ENCODE data around the gene OGA. TPM values are rescaled to one million over a fixed set of nuclear protein-coding genes. Genes with fewer than 3 reads are reported as not detected.

The OGA gene
- total RNA-seq, 1 donor from 2014 or later, result 119 TPM

DNA sequence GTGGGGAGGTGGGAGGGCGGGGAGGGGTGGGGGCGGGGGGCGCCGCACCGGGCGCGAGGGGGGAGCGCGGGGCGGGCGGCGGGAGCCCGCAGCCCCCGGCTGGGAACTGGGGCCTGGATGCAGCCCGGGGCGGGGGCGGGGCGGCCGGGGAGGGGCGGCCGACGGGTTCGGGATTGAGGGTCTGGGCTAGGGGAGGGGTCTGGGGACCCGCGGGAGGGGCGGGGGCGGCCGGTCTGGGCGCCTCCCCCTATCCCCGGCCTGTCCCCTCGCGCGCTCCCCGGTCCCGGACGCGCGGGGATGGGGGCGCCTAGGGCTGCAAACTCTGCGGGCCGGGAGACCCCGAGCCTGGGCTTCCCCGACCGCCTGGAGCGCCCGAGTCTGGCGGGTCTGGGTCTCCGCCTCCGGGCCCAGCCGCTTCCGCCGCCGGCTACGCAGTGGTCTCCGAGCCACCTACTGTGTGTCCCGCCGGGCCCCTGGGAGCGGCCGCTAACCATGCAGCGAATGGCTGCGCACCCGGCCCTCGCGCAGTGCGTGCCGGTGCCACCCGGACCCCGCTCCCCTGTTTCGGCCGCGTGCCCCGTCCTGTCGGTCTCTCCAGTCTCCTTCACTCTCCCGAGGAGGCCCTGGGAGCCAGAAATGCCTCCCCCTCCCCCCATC, 42.0 kb downstream of the OGA start:
- H3K79me2 ChIP-seq (ENCODE audit: insufficient read depth, low read length), result no peaks in the 10 kb centered on the region
- no peaks in the 10 kb centered on the region for H3K9me3 ChIP-seq (ENCODE audit: insufficient read depth, low read depth, low read length)
- H4K20me1 ChIP-seq (ENCODE audit: insufficient read depth, low read length), result peaks cover 55% of the 10 kb centered on the region
- DNase-seq (ENCODE audit: low read depth) (no peak), FAIRE-seq (no peak)
- peaks cover 4% of the 10 kb centered on the region for H3K4me1 Mint-ChIP-seq (ENCODE audit: low read depth, unreplicated experiment)
- H3K4me1 ChIP-seq (ENCODE audit: insufficient read depth, low read length), result peaks cover 17% of the 10 kb centered on the region
- H3K4me3 Mint-ChIP-seq (ENCODE audit: unreplicated experiment), result no peak overlapping the region
- H3K9ac ChIP-seq (ENCODE audit: low read length), result no peak overlapping the region
- H3K36me3 Mint-ChIP-seq (ENCODE audit: low read depth, unreplicated experiment), result peaks cover 13% of the 10 kb centered on the region
- no peaks in the 10 kb centered on the region for H3K36me3 ChIP-seq (ENCODE audit: insufficient read depth, low read length)
- TF ChIP-seq, protein P1, sequence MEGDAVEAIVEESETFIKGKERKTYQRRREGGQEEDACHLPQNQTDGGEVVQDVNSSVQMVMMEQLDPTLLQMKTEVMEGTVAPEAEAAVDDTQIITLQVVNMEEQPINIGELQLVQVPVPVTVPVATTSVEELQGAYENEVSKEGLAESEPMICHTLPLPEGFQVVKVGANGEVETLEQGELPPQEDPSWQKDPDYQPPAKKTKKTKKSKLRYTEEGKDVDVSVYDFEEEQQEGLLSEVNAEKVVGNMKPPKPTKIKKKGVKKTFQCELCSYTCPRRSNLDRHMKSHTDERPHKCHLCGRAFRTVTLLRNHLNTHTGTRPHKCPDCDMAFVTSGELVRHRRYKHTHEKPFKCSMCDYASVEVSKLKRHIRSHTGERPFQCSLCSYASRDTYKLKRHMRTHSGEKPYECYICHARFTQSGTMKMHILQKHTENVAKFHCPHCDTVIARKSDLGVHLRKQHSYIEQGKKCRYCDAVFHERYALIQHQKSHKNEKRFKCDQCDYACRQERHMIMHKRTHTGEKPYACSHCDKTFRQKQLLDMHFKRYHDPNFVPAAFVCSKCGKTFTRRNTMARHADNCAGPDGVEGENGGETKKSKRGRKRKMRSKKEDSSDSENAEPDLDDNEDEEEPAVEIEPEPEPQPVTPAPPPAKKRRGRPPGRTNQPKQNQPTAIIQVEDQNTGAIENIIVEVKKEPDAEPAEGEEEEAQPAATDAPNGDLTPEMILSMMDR (IDR thresholded peaks at IDR 0.05; ENCODE audit: insufficient read depth, low read depth, low read length), result no peak
- TF ChIP-seq EZH2 (IDR thresholded peaks at IDR 0.05; ENCODE audit: insufficient read depth, low read length), result peak; percentile 97
- no peaks in the 10 kb centered on the region for H3K9me3 Mint-ChIP-seq (ENCODE audit: unreplicated experiment)
- H3K27ac ChIP-seq (ENCODE audit: low read depth, low read length), result no peak overlapping the region
- no peak overlapping the region for H3K27ac Mint-ChIP-seq (ENCODE audit: unreplicated experiment)
- peak overlapping the region; percentile 30 for H3K4me2 ChIP-seq (ENCODE audit: low read length)
- H2AFZ ChIP-seq (ENCODE audit: low read depth, low read length), result no peak overlapping the region
- H3K4me3 ChIP-seq (ENCODE audit: insufficient read depth, low read depth, low read length), result no peak overlapping the region
- peaks cover 69% of the 10 kb centered on the region for H3K27me3 ChIP-seq (ENCODE audit: insufficient read depth, low read length)
- peaks cover 55% of the 10 kb centered on the region for H3K27me3 Mint-ChIP-seq (ENCODE audit: low read depth, unreplicated experiment)

DNA sequence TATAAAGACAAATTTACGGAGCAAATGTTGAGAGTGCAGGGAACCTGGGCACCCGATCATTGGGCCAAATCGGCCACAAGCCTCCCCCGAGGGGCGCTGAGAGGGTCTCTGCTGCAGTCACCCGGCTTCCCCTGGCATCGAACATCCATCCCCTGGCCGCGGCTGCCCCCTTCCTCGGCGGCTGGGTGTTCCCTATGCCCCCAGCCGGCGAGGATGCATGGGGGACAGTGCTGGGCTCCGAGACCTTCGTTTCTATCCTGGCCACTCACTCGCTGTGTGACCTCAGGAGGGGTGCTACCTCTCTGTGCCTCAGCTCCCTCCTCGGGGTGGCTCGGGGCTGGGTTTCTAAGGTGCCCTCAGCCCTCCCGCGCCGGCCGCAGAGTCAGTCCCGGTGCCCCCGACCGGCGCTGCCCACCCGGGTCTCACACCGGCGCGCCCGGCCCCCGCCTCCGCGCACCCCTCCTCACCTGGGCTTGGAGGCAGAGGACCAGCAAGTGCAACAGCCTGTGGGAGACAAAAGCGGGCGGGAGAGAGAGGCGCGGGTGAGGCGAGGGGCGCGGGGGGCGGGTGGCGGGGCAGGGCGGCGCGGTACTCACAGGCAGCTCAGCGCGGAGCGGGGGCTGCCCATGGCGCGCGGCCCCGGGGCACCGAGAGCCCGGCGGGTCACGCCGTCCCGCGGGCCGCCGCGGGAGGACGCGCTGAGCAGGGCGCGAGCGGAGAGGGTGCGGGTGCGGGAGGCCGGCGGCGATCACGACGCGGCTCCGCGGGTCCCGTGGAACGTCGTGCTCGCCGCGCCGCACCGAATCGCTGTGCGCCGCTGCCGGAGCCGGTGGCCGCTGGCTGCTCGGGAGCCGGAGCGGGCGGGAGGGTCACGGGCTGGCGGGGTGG, 42.7 kb downstream of the OGA start, which contains the start of gene FGF8:
Gene FGF8 (minus strand): TSS at position 842 of the 888 bp plus-strand sequence. CDS start 214 bp downstream, at position 628.
- H3K9ac ChIP-seq (ENCODE audit: low read length), result no peak within 1 kb of the TSS
- no peaks in the 10 kb centered on the region for H3K9me3 ChIP-seq (ENCODE audit: insufficient read depth, low read depth, low read length)
- H3K4me1 ChIP-seq (ENCODE audit: insufficient read depth, low read length), result peaks cover 17% of the 10 kb centered on the region
- no peak within 1 kb of the TSS for H2AFZ ChIP-seq (ENCODE audit: low read depth, low read length)
- H3K4me1 Mint-ChIP-seq (ENCODE audit: low read depth, unreplicated experiment), result peaks cover 4% of the 10 kb centered on the region
- H3K27ac Mint-ChIP-seq (ENCODE audit: unreplicated experiment), result no peak within 1 kb of the TSS
- no peak within 1 kb of the TSS for H3K4me3 ChIP-seq (ENCODE audit: insufficient read depth, low read depth, low read length)
- peaks cover 71% of the 10 kb centered on the region for H3K27me3 ChIP-seq (ENCODE audit: insufficient read depth, low read length)
- H3K9me3 Mint-ChIP-seq (ENCODE audit: unreplicated experiment), result no peaks in the 10 kb centered on the region
- TF ChIP-seq, protein P1 (IDR thresholded peaks at IDR 0.05; ENCODE audit: insufficient read depth, low read depth, low read length), result no peak
- peak; percentile 90 for TF ChIP-seq EZH2 (IDR thresholded peaks at IDR 0.05; ENCODE audit: insufficient read depth, low read length)
- peaks cover 49% of the 10 kb centered on the region for H4K20me1 ChIP-seq (ENCODE audit: insufficient read depth, low read length)
- no peak within 1 kb of the TSS for H3K4me3 Mint-ChIP-seq (ENCODE audit: unreplicated experiment)
- H3K4me2 ChIP-seq (ENCODE audit: low read length), result peak within 1 kb of the TSS; percentile 44
- DNase-seq (ENCODE audit: low read depth) (no peak), FAIRE-seq (no peak)
- H3K27me3 Mint-ChIP-seq (ENCODE audit: low read depth, unreplicated experiment), result peaks cover 58% of the 10 kb centered on the region
- no peaks in the 10 kb centered on the region for H3K79me2 ChIP-seq (ENCODE audit: insufficient read depth, low read length)
- peaks cover 15% of the 10 kb centered on the region for H3K36me3 Mint-ChIP-seq (ENCODE audit: low read depth, unreplicated experiment)
- H3K36me3 ChIP-seq (ENCODE audit: insufficient read depth, low read length), result no peaks in the 10 kb centered on the region
- no peak within 1 kb of the TSS for H3K27ac ChIP-seq (ENCODE audit: low read depth, low read length)
